Panc1 (cell line): Measurements from ENCODE around the gene MLYCD. TPM values are rescaled to one million over a fixed set of nuclear protein-coding genes. Genes with fewer than 3 reads are reported as not detected.
"Not testable (repeated sequence)": the region's sequence is repeated elsewhere in the genome, so short reads cannot be mapped to it uniquely, and the experiment has no call there.

Source experiments
- ATAC-seq: fragments of 200-7000 bp; cut with Tn5 transposase; 2 replicates; pipeline ENCODE4 v1.9.1; 2020; ENCODE audit warnings: mild to moderate bottlenecking, moderate library complexity
- BruUV-seq: library from RNA; stranded (reverse); fragments of 400-500 nt; replicated peaks from 2 replicates; lab custom pipeline; 2021; lab: Mats Ljungman, UMichigan
- CTCF ChIA-PET: fragments of 300-600 bp; sonication (Branson Sonifier 250); formaldehyde crosslinking; loops from one replicate; lab custom pipeline; 2022; ENCODE audit warnings: antibody characterized with exemption; lab: Charles Lee
- POLR2A ChIA-PET: fragments of 300-600 bp; sonication (Branson Sonifier 250); formaldehyde crosslinking; loops from one replicate; lab custom pipeline; 2022; ENCODE audit warnings: antibody characterized with exemption; lab: Charles Lee
- DNase-seq: peaks from one replicate; pipeline ENCODE4 v3.0.0-alpha.2; 2010; ENCODE audit warnings: low read depth, low spot score
- H3K27ac ChIP-seq: 2 replicates; pipeline ENCODE4 v1.5.1; 2011; ENCODE audit warnings: mild to moderate bottlenecking, low read length, inconsistent platforms
- H3K27me3 ChIP-seq: fragments of 200-500 bp; sonication (Bioruptor generic); 2 replicates; pipeline ENCODE4 v1.6.0; 2014; ENCODE audit warnings: low read length, inconsistent platforms; ENCODE audit not compliant: control insufficient read depth, insufficient read depth
- H3K36me3 ChIP-seq: fragments of 200-500 bp; sonication (Bioruptor generic); 2 replicates; pipeline ENCODE4 v1.5.1; 2014; ENCODE audit warnings: inconsistent platforms, mild to moderate bottlenecking, low read length, moderate library complexity; ENCODE audit not compliant: control insufficient read depth, insufficient read depth
- H3K4me1 ChIP-seq: 2 replicates; pipeline ENCODE4 v1.5.1; 2011; ENCODE audit warnings: inconsistent platforms, mild to moderate bottlenecking, low read length, moderate library complexity; ENCODE audit not compliant: control insufficient read depth, insufficient read depth
- H3K4me3 ChIP-seq, 2 experiments: 2 replicates each; pipeline ENCODE4 v1.5.1; 2011 to 2012; ENCODE audit warnings: low read depth in 2 of 2, low read length in 2 of 2, mild to moderate bottlenecking in 2 of 2, inconsistent platforms in 1 of 2, moderate library complexity in 1 of 2
- H3K9me3 ChIP-seq: fragments of 200-500 bp; sonication (Bioruptor generic); 2 replicates; pipeline ENCODE4 v1.5.1; 2014; ENCODE audit warnings: low read depth, mild to moderate bottlenecking, inconsistent platforms, low read length, moderate library complexity; ENCODE audit not compliant: control insufficient read depth, insufficient read depth
- CTCF ChIP-seq: fragments of 450-650 bp; IDR thresholded peaks from 2 replicates; pipeline ENCODE4 v1.5.1; 2017; ENCODE audit warnings: mild to moderate bottlenecking
- POLR2AphosphoS5 ChIP-seq: IDR thresholded peaks from 2 replicates; pipeline ENCODE4 v1.6.1; 2012; ENCODE audit warnings: mild to moderate bottlenecking, low read depth, low read length, moderate library complexity
- REST ChIP-seq, 2 experiments: IDR thresholded peaks; 2 replicates each; pipeline ENCODE4 v1.6.1; 2011 to 2012; ENCODE audit warnings: low read depth in 2 of 2, control low read depth in 1 of 2, low read length in 1 of 2, mild to moderate bottlenecking in 1 of 2, moderate library complexity in 1 of 2; ENCODE audit not compliant: insufficient read depth in 1 of 2
- SIN3A ChIP-seq: IDR thresholded peaks from 2 replicates; pipeline ENCODE4 v1.6.1; 2012; ENCODE audit warnings: low read depth, mild to moderate bottlenecking, low read length, moderate library complexity, borderline replicate concordance; ENCODE audit not compliant: insufficient read depth
- TCF7L2 ChIP-seq: IDR thresholded peaks from 2 replicates; pipeline ENCODE4 v1.6.1; 2011; ENCODE audit warnings: mild to moderate bottlenecking, low read depth, low read length, inconsistent platforms
- in situ Hi-C: cut with HindIII; loops from 2 replicates; pipeline ENCODE4 v1.10.0; 2016; ENCODE audit warnings: low sequenced_read_pairs, low pct_unique_long_range_greater_than_20kb
- intact Hi-C: fragments of 100-400 bp; cut with micrococcal nuclease; formaldehyde crosslinking; loops from one replicate; pipeline ENCODE4 v1.10.0; 2022; ENCODE audit not compliant: unreplicated experiment
- total RNA-seq: library from RNA; stranded (reverse); gene quantifications from one replicate; pipeline ENCODE4 v1.2.1, GENCODE V29; 2021; ENCODE audit not compliant: unreplicated experiment

MLYCD gene
- total RNA-seq, 1 experiment from 2014 or later: 2.2 TPM

- POLR2A ChIA-PET: no interaction called here
- CTCF ChIA-PET: no interaction called here
- intact Hi-C loops (no loop called here), in situ Hi-C loops (no loop called here)
- Histone ChIP-seq H3K9me3 (no peaks in the 10 kb centered on the region), H3K4me1 (no peaks in the 10 kb centered on the region), H3K27me3 (no peaks in the 10 kb centered on the region), H3K36me3 (no peaks in the 10 kb centered on the region), H3K4me3 (no peak overlapping the region), H3K27ac (no peak overlapping the region)
- no peak for ATAC-seq
- no peak for DNase-seq
- no TSS peak for BruUV-seq
- no peak for TF ChIP-seq POLR2AphosphoS5
- TF ChIP-seq TCF7L2: no peak
- TF ChIP-seq CTCF: no peak
- no peak for TF ChIP-seq REST (IDR thresholded peaks at IDR 0.05; ENCODE audit: insufficient read depth in 1 of 2, low read depth in 2 of 2, low read length in 1 of 2)
- TF ChIP-seq SIN3A: no peak
Observed at GRCh38 chr16:83940630-83941378, 41.9 kb downstream of the MLYCD start.

GRCh38 chr16:83941546-83941945 is 42.6 kb downstream of the MLYCD start:
- CTCF ChIA-PET, H3K4me3 ChIP-seq, H3K9me3 ChIP-seq, BruUV-seq, H3K27me3 ChIP-seq, H3K27ac ChIP-seq, intact Hi-C loops, POLR2A ChIA-PET, in situ Hi-C loops, H3K36me3 ChIP-seq, DNase-seq, H3K4me1 ChIP-seq, ATAC-seq: not testable (repeated sequence)

- no peaks in the 10 kb centered on the region for H3K27me3 ChIP-seq
- in situ Hi-C loops: no loop called here
- TF ChIP-seq POLR2AphosphoS5: no peak
- TF ChIP-seq SIN3A: no peak
- no peak for TF ChIP-seq TCF7L2
- no peak for TF ChIP-seq REST (IDR thresholded peaks at IDR 0.05; ENCODE audit: insufficient read depth in 1 of 2, low read depth in 2 of 2, low read length in 1 of 2)
- no peak for TF ChIP-seq CTCF
- DNase-seq: no peak
- ChIA-PET POLR2A (no interaction called here), CTCF (no interaction called here)
- intact Hi-C loops: no loop called here
- H3K4me3 ChIP-seq: no peak overlapping the region
- H3K36me3 ChIP-seq: no peaks in the 10 kb centered on the region
- no peak overlapping the region for H3K27ac ChIP-seq
- no peak for ATAC-seq
- no peaks in the 10 kb centered on the region for H3K9me3 ChIP-seq
- no peaks in the 10 kb centered on the region for H3K4me1 ChIP-seq
- no TSS peak for BruUV-seq
Observed at GRCh38 chr16:83942074-83942473, 43.2 kb downstream of the MLYCD start.
